Right atrium auricular region (tissue), 2 donors: ENCODE results near the gene CCDC157. TPM values are rescaled to one million over a fixed set of nuclear protein-coding genes. Genes with fewer than 3 reads are reported as not detected.
A peak's percentile ranks its signal among the peaks of the same experiment; 100 is the strongest.

Experiments used
- DNase-seq: peaks from one replicate; pipeline ENCODE4 v3.0.0-alpha.2; 2019; ENCODE audit warnings: low spot score
- H3K27ac ChIP-seq, 2 donors: fragments of 200-600 bp; sonication (generic); 1 replicate in 1 of 2; 2 replicates in 1 of 2; pipeline ENCODE4 v1.5.1; 2016 to 2019
- H3K27me3 ChIP-seq, 2 donors: fragments of 200-600 bp; sonication (generic); one replicate each; pipeline versions ENCODE4 v1.5.1 to v1.6.0; 2017 to 2019
- H3K36me3 ChIP-seq: fragments of 200-600 bp; sonication (generic); one replicate; pipeline ENCODE4 v1.5.1; 2016
- H3K4me1 ChIP-seq, 2 donors: fragments of 200-600 bp; sonication (generic); one replicate each; pipeline versions ENCODE4 v1.5.1 to v1.6.0; 2017 to 2019
- H3K4me3 ChIP-seq, 2 donors: fragments of 200-600 bp; sonication (generic); 1 replicate in 1 of 2; 2 replicates in 1 of 2; pipeline ENCODE4 v1.5.1; 2017 to 2019; ENCODE audit warnings: mild to moderate bottlenecking in 1 of 2, moderate library complexity in 1 of 2
- H3K9me3 ChIP-seq, 2 donors: fragments of 200-600 bp; sonication (generic); one replicate each; pipeline ENCODE4 v1.5.1; 2019
- CTCF ChIP-seq, 2 donors: fragments of 200-600 bp; sonication (generic); IDR thresholded peaks; one replicate each; pipeline ENCODE4 v1.5.1; 2019; ENCODE audit warnings: antibody characterized with exemption in 2 of 2
- total RNA-seq, 2 donors: library from RNA; depleted of rRNA; stranded (reverse); fragments of >200 nt; gene quantifications; one replicate each; pipeline ENCODE4 v1.1.0, GENCODE V29; 2016

The CCDC157 gene
- total RNA-seq, 2 donors from 2014 or later, result 0.26 to 0.55 TPM

GRCh38 chr22:30386960-30387827, 30.4 kb downstream of the CCDC157 start, which contains the start of gene RNF215:
RNF215 (minus strand) TSS chr22:30387411; CDS start chr22:30387313, 98 bp downstream.
- Histone ChIP-seq H3K4me1 (peaks cover 0 to 28% of the 10 kb centered on the region in 2 donors), H3K9me3 (no peaks in the 10 kb centered on the region), H3K4me3 (peak within 1 kb of the TSS; percentile 54 to 61), H3K27me3 (no peaks in the 10 kb centered on the region), H3K27ac (peak within 1 kb of the TSS; percentile 69 to 76), H3K36me3 (no peaks in the 10 kb centered on the region)
- DNase-seq, result peak; percentile 63
- TF ChIP-seq CTCF (IDR thresholded peaks at IDR 0.05), result peak; percentile 95 to 97

GRCh38 chr22:30390974-30391691, 34.3 kb downstream of the CCDC157 start:
- TF ChIP-seq CTCF (IDR thresholded peaks at IDR 0.05), result peak; percentile 44 to 71
- DNase-seq, result no peak
- Histone ChIP-seq H3K4me3 (no peak overlapping the region), H3K27me3 (no peaks in the 10 kb centered on the region), H3K27ac (no peak overlapping the region), H3K9me3 (no peaks in the 10 kb centered on the region), H3K36me3 (no peaks in the 10 kb centered on the region), H3K4me1 (peaks cover 0 to 13% of the 10 kb centered on the region in 2 donors)

- H3K27me3 ChIP-seq, result no peaks in the 10 kb centered on the region
- no peak overlapping the region for H3K27ac ChIP-seq
- no peak overlapping the region for H3K4me3 ChIP-seq
- TF ChIP-seq CTCF (IDR thresholded peaks at IDR 0.05), result no peak
- no peaks in the 10 kb centered on the region for H3K9me3 ChIP-seq
- H3K4me1 ChIP-seq, result peaks cover 0 to 18% of the 10 kb centered on the region in 2 donors
- no peak for DNase-seq
- no peaks in the 10 kb centered on the region for H3K36me3 ChIP-seq
Observed at GRCh38 chr22:30392661-30393321, 36.0 kb downstream of the CCDC157 start.

GRCh38 chr22:30393322-30393680, 36.5 kb downstream of the CCDC157 start:
- Histone ChIP-seq H3K27me3 (no peaks in the 10 kb centered on the region), H3K36me3 (no peaks in the 10 kb centered on the region), H3K9me3 (no peaks in the 10 kb centered on the region), H3K4me1 (peaks cover 0 to 23% of the 10 kb centered on the region in 2 donors), H3K27ac (no peak overlapping the region), H3K4me3 (no peak overlapping the region)
- no peak for DNase-seq
- no peak for TF ChIP-seq CTCF (IDR thresholded peaks at IDR 0.05)

GRCh38 chr22:30393885-30394284, 37.1 kb downstream of the CCDC157 start:
- DNase-seq, result no peak
- no peaks in the 10 kb centered on the region for H3K36me3 ChIP-seq
- H3K9me3 ChIP-seq, result no peaks in the 10 kb centered on the region
- no peak for TF ChIP-seq CTCF (IDR thresholded peaks at IDR 0.05)
- H3K27me3 ChIP-seq, result no peaks in the 10 kb centered on the region
- H3K4me3 ChIP-seq, result no peak overlapping the region
- H3K27ac ChIP-seq, result no peak overlapping the region
- peaks cover 0 to 29% of the 10 kb centered on the region in 2 donors for H3K4me1 ChIP-seq
